Ishikawa (cell line): ENCODE results near the gene INPPL1.

ENCODE experiments used
- CEBPB ChIP-seq: IDR thresholded peaks from 2 replicates; pipeline ENCODE4 v1.6.1; 2012
- CREB1 ChIP-seq: IDR thresholded peaks from 2 replicates; pipeline ENCODE4 v1.6.1; 2012; ENCODE audit warnings: low read depth
- EGR1 ChIP-seq: IDR thresholded peaks from 2 replicates; pipeline ENCODE4 v1.6.1; 2012
- EP300 ChIP-seq: IDR thresholded peaks from 2 replicates; pipeline ENCODE4 v1.6.1; 2012; ENCODE audit warnings: borderline replicate concordance
- FOXM1 ChIP-seq: IDR thresholded peaks from 2 replicates; pipeline ENCODE4 v1.6.1; 2012; ENCODE audit warnings: low read depth, borderline replicate concordance
- NFIC ChIP-seq: IDR thresholded peaks from 2 replicates; pipeline ENCODE4 v1.6.1; 2012
- RAD21 ChIP-seq: IDR thresholded peaks from 2 replicates; pipeline ENCODE4 v1.6.1; 2012; ENCODE audit warnings: low read depth
- TAF1 ChIP-seq: IDR thresholded peaks from 2 replicates; pipeline ENCODE4 v1.6.1; 2012; ENCODE audit warnings: low read depth, mild to moderate bottlenecking
- TCF12 ChIP-seq: IDR thresholded peaks from 2 replicates; pipeline ENCODE4 v1.6.1; 2012; ENCODE audit warnings: low read depth
- TEAD4 ChIP-seq: IDR thresholded peaks from 2 replicates; pipeline ENCODE4 v1.6.1; 2012
- YY1 ChIP-seq: IDR thresholded peaks from 2 replicates; pipeline ENCODE4 v1.6.1; 2012; ENCODE audit warnings: low read depth
- ZBTB7A ChIP-seq: IDR thresholded peaks from 2 replicates; pipeline ENCODE4 v1.6.1; 2012; ENCODE audit warnings: low read depth
- TF ChIP-seq, protein P1 (sequence below): IDR thresholded peaks from 2 replicates; pipeline ENCODE4 v1.6.1; 2012
- TF ChIP-seq, protein P2 (sequence below): IDR thresholded peaks from 2 replicates; pipeline ENCODE4 v1.6.1; 2012
- TF ChIP-seq, protein P3 (sequence below): IDR thresholded peaks from 2 replicates; pipeline ENCODE4 v1.6.1; 2012; ENCODE audit warnings: low read depth, mild to moderate bottlenecking

INPPL1 gene

DNA sequence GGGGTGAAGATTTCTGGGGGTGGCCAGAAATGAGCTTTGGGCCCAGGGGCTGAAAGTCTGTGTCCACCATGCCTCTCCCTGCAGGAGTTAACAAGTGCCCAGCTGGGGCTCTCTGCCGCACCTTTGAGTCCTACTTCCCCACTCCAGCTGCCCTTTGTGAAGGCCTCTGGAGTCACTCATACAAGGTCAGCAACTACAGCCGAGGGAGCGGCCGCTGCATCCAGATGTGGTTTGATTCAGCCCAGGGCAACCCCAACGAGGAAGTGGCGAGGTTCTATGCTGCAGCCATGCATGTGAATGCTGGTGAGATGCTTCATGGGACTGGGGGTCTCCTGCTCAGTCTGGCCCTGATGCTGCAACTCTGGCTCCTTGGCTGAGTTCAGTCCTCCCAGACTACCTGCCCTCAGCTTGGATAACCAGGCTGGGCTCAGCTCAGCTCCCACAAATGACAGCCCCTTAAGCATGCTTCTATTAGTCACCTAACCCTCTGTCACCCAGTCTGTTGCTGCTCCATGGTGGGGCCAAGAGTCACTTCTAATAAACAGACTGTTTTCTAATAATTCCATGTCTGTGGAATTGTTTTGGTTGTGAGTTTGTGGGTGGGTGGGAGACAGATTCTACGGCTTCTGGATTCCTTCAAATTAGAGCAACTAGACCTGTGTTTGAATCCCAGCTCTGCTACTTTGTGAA, 3.0 kb upstream of the INPPL1 start:
- no peak for TF ChIP-seq EGR1
- TF ChIP-seq NFIC, result no peak
- TF ChIP-seq RAD21, result no peak
- TF ChIP-seq TEAD4, result no peak
- TF ChIP-seq, protein P1, sequence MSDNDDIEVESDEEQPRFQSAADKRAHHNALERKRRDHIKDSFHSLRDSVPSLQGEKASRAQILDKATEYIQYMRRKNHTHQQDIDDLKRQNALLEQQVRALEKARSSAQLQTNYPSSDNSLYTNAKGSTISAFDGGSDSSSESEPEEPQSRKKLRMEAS, result no peak
- no peak for TF ChIP-seq CREB1
- TF ChIP-seq, protein P2, sequence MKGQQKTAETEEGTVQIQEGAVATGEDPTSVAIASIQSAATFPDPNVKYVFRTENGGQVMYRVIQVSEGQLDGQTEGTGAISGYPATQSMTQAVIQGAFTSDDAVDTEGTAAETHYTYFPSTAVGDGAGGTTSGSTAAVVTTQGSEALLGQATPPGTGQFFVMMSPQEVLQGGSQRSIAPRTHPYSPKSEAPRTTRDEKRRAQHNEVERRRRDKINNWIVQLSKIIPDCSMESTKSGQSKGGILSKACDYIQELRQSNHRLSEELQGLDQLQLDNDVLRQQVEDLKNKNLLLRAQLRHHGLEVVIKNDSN, result no peak
- no peak for TF ChIP-seq ZBTB7A
- no peak for TF ChIP-seq TCF12
- TF ChIP-seq, protein P3, sequence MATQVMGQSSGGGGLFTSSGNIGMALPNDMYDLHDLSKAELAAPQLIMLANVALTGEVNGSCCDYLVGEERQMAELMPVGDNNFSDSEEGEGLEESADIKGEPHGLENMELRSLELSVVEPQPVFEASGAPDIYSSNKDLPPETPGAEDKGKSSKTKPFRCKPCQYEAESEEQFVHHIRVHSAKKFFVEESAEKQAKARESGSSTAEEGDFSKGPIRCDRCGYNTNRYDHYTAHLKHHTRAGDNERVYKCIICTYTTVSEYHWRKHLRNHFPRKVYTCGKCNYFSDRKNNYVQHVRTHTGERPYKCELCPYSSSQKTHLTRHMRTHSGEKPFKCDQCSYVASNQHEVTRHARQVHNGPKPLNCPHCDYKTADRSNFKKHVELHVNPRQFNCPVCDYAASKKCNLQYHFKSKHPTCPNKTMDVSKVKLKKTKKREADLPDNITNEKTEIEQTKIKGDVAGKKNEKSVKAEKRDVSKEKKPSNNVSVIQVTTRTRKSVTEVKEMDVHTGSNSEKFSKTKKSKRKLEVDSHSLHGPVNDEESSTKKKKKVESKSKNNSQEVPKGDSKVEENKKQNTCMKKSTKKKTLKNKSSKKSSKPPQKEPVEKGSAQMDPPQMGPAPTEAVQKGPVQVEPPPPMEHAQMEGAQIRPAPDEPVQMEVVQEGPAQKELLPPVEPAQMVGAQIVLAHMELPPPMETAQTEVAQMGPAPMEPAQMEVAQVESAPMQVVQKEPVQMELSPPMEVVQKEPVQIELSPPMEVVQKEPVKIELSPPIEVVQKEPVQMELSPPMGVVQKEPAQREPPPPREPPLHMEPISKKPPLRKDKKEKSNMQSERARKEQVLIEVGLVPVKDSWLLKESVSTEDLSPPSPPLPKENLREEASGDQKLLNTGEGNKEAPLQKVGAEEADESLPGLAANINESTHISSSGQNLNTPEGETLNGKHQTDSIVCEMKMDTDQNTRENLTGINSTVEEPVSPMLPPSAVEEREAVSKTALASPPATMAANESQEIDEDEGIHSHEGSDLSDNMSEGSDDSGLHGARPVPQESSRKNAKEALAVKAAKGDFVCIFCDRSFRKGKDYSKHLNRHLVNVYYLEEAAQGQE, result no peak
- TF ChIP-seq TAF1, result no peak
- no peak for TF ChIP-seq YY1
- no peak for TF ChIP-seq FOXM1
- no peak for TF ChIP-seq EP300
- TF ChIP-seq CEBPB, result no peak

DNA sequence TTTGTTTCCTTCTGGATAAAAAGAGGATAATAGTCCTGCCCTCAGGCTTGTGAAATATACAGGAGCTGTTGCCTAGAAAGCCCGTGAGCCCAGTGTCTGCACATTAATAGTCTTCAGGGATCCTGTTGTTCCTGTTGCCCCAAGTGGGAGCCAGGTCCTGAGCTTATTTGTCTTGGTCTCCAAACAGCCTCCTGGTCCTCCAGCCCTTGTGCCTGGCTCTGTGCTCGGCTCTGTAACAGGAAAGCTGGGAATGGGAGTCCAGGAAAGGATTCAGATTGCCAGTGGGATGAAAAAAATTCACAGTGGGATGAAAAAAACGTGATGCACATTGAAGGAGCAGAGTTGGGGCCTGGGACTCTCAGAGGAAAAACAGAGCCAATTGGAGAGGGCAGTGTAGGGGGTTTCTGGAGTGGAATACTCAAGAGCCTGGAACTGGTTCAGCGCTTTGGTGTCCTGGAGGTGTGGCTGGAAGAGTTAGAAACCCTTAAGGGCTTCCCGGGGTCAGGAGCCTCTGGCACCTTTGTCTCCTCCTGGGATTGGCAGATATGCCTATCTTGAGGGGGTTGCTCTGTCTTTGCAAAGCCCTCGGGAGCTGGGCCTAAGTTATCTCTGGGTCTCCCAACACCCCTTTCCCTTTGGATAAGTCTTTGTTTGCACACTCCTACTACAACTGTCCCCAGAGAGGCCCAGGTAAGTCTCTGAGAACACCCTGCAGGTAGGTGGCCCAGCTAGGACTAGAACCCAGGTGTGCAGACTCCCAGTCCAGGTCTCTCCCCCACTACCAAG, 2.3 kb upstream of the INPPL1 start:
- TF ChIP-seq TCF12, result no peak
- no peak for TF ChIP-seq RAD21
- TF ChIP-seq CEBPB, result no peak
- TF ChIP-seq ZBTB7A, result no peak
- no peak for TF ChIP-seq EP300
- TF ChIP-seq, protein P3, result no peak
- no peak for TF ChIP-seq TAF1
- no peak for TF ChIP-seq NFIC
- TF ChIP-seq EGR1, result no peak
- no peak for TF ChIP-seq FOXM1
- TF ChIP-seq YY1, result no peak

DNA sequence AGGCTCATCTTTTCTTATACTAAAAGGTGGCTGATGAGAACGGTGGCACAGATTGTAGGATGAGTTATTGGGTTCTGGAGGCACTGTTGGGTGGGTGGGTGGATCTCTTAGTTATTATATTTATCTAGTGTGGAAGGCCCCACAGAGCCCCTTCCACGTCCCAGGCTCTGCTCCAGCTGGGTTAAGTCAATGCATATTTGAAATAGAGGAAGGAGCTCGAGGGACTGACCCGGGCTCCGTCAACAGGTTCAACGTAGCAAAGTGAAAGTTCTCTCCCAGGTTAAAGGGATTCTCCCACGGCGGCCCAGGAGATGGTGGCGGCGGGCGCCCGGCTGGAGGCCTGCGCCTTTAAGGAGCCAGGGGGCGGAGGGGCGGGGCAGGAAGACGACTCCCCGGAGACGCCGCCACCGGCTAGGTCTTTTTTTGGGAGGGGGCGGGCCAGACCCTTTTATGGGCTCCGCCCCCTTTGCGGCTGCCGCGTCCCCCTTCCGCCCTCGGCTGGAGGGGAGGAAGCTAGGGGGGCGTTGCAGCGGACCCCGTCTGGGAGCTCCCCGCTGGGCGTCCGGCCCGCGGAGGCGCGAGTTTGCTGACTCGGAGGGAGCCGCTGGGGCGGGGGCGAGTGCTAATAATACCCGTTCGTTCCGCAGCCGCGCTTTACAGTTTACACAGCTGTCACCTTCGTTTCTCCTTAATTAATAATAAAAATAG, 1.5 kb upstream of the INPPL1 start:
- TF ChIP-seq EGR1 (peak; percentile 60), TAF1 (no peak; the same call in none of the 2 replicates), EP300 (no peak), ZBTB7A (peak; percentile 98), YY1 (0 out of 2 replicates have a peak, but pooled peaks have one; percentile 0), TEAD4 (no peak), CREB1 (no peak), TCF12 (peak; percentile 58; the same call in 1 of the 2 replicates), FOXM1 (no peak), NFIC (0 out of 2 replicates have a peak, but pooled peaks have one; percentile 28), CEBPB (no peak), RAD21 (no peak; the same call in 1 of the 2 replicates)
- TF ChIP-seq, protein P2, result no peak
- TF ChIP-seq, protein P3, result no peak
- TF ChIP-seq, protein P1, result peak; percentile 84
